ENCODE results near the gene TNPO3. TPM values are rescaled to one million over a fixed set of nuclear protein-coding genes. Genes with fewer than 3 reads are reported as not detected.

The TNPO3 gene
- total and polyA plus RNA-seq, 10 of the 15 experiments (the other 5 are each of a cell fraction or from before 2014, with no cell fraction given) = 17.6 to 91.8 (median 65.9) TPM

DNA sequence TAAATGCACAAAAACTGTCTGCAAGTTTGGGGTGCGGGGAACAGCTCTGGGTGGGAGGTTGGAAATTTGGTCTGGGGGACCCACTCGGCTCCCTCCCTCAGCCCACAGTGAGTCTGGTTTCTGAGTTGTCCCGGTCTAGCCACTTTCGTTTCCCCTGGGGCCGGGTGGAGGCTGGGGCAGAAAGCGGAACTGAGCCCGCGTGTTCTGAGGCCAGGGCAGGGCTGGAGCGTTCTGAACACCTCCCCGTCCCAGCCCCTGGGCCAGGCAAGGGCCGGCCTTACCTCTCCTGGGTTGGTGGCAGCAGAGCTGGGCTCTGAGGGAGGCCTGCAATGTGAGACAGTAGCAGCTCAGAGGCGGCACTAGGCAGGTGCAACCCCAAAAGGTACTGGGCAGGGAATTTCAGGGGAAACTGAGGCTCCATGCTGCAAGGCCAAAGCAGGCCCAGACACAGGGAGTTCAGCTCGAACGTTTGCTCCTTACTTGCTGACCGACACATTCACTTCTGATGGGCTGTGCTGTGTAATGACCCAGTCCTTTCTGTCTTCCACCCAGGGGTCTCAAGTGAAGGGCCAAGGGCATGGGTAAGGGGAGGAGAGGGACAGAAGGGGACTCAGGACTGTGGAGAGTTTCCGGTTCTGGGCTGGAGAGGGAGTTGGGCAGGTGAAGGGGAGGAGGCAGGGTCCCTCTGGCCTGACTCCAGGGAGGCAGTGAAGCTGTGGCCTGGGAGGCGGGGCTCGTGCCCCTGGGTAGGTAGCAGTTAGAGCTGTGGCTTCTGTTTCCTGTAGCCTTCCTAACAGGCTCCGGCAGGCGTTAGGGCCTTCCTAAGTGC lies 114.2 kb downstream of the TNPO3 start:
- no peaks in the 10 kb centered on the region for H3K9me3 ChIP-seq (replicated peaks; ENCODE audit: control insufficient read depth, insufficient read depth, low read length)
- H3K4me3 ChIP-seq = peak overlapping the region; percentile 71
- no TSS peak for BruUV-seq (replicated peaks)
- in situ Hi-C loops (cut with MboI) (no loop called here), intact Hi-C loops (cut with micrococcal nuclease; ENCODE audit: unreplicated experiment) (loop anchor here (2.0 kb wide), 1 partner anchor 36 kb away; no protein-coding TSS in a partner anchor)
- H3K36me3 ChIP-seq (ENCODE audit: control insufficient read depth in 2 of 2, insufficient read depth in 2 of 2, low read length in 1 of 2) = peaks cover 6 to 14% of the 10 kb centered on the region in 2 experiments
- no peaks in the 10 kb centered on the region for H3K27me3 ChIP-seq (replicated peaks in 1 of 2; ENCODE audit: control insufficient read depth in 2 of 2, insufficient read depth in 2 of 2, low read length in 1 of 2)
- ATAC-seq (peak; percentile 72), DNase-seq (ENCODE audit: low read depth, low spot score) (peak; percentile 66), FAIRE-seq (peak; percentile 92)
- no peaks in the 10 kb centered on the region for H4K20me1 ChIP-seq (ENCODE audit: control insufficient read depth, insufficient read depth)
- H3K4me1 ChIP-seq (ENCODE audit: control insufficient read depth, insufficient read depth, low read length) = peaks cover 32% of the 10 kb centered on the region
- peak overlapping the region; percentile 96 for H3K27ac ChIP-seq (ENCODE audit: control insufficient read depth, insufficient read depth)
- peak overlapping the region; percentile 86 for H3K4me2 ChIP-seq (ENCODE audit: control insufficient read depth, insufficient read depth)
- SMC1A ChIA-PET (ENCODE audit: uncharacterized antibody, unreplicated experiment) = interaction anchor here (0.7 to 3.7 kb wide), 26 partner anchors 9 to 223 kb away, joined by 3 to 37 read pairs (median 5); partner anchors contain the start of gene TNPO3
- WGBS (ENCODE audit: insufficient coverage, insufficient replicate concordance, low lambda C conversion rate, missing lambda C conversion rate) = under 1% methylated on average over 20 of the region's 20 CpGs
- CTCF ChIA-PET = interaction anchor here (0.6 to 2.9 kb wide), 22 partner anchors 8 to 273 kb away, joined by 3 to 23 read pairs (median 4); partner anchors contain the start of gene KCP
- POLR2A ChIA-PET = interaction anchor here (0.7 to 6.7 kb wide), 20 partner anchors 9 to 182 kb away, joined by 3 to 107 read pairs (median 6); partner anchors contain the start of genes ATP6V1F, KCP and TNPO3
- H3K79me2 ChIP-seq (ENCODE audit: control insufficient read depth, insufficient read depth, low read length) = peaks cover 86% of the 10 kb centered on the region
- RAD21 ChIA-PET (ENCODE audit: unreplicated experiment) = interaction anchor here (0.5 to 5.6 kb wide), 28 partner anchors 8 to 674 kb away, joined by 3 to 40 read pairs (median 5); partner anchors contain the start of gene TNPO3
- H3K9ac ChIP-seq (ENCODE audit: control insufficient read depth, insufficient read depth, low read length) = peak overlapping the region; percentile 83
- no peak overlapping the region; the same call in 1 of the 2 replicates for H2AFZ ChIP-seq (ENCODE audit: control insufficient read depth, low read depth, low read length)
- TF ChIP-seq SREBF2 (IDR thresholded peaks at IDR 0.05; ENCODE audit: low read length) (no peak), SMARCA5 (IDR thresholded peaks at IDR 0.05) (peak; percentile 42; the same call in 1 of the 2 replicates), POLR2A (IDR thresholded peaks at IDR 0.05; ENCODE audit: low read depth, low read length) (peak; percentile 81), CBX5 (IDR thresholded peaks at IDR 0.05; ENCODE audit: low read depth) (no peak), SPI1 (IDR thresholded peaks at IDR 0.05; ENCODE audit: borderline replicate concordance, insufficient read depth, low read depth, low read length) (peak; percentile 99), GATAD2B (conservative IDR thresholded peaks at IDR 0.05; ENCODE audit: low read depth) (peak; percentile 80), NFIC (IDR thresholded peaks at IDR 0.05; ENCODE audit: low read depth, low read length) (no peak), HDGF (IDR thresholded peaks at IDR 0.05) (peak; percentile 95), DPF2 (IDR thresholded peaks at IDR 0.05) (peak; percentile 96)
- TF ChIP-seq, protein P1, sequence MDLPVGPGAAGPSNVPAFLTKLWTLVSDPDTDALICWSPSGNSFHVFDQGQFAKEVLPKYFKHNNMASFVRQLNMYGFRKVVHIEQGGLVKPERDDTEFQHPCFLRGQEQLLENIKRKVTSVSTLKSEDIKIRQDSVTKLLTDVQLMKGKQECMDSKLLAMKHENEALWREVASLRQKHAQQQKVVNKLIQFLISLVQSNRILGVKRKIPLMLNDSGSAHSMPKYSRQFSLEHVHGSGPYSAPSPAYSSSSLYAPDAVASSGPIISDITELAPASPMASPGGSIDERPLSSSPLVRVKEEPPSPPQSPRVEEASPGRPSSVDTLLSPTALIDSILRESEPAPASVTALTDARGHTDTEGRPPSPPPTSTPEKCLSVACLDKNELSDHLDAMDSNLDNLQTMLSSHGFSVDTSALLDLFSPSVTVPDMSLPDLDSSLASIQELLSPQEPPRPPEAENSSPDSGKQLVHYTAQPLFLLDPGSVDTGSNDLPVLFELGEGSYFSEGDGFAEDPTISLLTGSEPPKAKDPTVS (IDR thresholded peaks at IDR 0.05; ENCODE audit: low read depth, low read length) = no peak
- TF ChIP-seq, protein P2, sequence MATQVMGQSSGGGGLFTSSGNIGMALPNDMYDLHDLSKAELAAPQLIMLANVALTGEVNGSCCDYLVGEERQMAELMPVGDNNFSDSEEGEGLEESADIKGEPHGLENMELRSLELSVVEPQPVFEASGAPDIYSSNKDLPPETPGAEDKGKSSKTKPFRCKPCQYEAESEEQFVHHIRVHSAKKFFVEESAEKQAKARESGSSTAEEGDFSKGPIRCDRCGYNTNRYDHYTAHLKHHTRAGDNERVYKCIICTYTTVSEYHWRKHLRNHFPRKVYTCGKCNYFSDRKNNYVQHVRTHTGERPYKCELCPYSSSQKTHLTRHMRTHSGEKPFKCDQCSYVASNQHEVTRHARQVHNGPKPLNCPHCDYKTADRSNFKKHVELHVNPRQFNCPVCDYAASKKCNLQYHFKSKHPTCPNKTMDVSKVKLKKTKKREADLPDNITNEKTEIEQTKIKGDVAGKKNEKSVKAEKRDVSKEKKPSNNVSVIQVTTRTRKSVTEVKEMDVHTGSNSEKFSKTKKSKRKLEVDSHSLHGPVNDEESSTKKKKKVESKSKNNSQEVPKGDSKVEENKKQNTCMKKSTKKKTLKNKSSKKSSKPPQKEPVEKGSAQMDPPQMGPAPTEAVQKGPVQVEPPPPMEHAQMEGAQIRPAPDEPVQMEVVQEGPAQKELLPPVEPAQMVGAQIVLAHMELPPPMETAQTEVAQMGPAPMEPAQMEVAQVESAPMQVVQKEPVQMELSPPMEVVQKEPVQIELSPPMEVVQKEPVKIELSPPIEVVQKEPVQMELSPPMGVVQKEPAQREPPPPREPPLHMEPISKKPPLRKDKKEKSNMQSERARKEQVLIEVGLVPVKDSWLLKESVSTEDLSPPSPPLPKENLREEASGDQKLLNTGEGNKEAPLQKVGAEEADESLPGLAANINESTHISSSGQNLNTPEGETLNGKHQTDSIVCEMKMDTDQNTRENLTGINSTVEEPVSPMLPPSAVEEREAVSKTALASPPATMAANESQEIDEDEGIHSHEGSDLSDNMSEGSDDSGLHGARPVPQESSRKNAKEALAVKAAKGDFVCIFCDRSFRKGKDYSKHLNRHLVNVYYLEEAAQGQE (IDR thresholded peaks at IDR 0.05; ENCODE audit: low read depth, low read length) = no peak
- TF ChIP-seq, protein P3, sequence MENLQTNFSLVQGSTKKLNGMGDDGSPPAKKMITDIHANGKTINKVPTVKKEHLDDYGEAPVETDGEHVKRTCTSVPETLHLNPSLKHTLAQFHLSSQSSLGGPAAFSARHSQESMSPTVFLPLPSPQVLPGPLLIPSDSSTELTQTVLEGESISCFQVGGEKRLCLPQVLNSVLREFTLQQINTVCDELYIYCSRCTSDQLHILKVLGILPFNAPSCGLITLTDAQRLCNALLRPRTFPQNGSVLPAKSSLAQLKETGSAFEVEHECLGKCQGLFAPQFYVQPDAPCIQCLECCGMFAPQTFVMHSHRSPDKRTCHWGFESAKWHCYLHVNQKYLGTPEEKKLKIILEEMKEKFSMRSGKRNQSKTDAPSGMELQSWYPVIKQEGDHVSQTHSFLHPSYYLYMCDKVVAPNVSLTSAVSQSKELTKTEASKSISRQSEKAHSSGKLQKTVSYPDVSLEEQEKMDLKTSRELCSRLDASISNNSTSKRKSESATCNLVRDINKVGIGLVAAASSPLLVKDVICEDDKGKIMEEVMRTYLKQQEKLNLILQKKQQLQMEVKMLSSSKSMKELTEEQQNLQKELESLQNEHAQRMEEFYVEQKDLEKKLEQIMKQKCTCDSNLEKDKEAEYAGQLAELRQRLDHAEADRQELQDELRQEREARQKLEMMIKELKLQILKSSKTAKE (IDR thresholded peaks at IDR 0.05; ENCODE audit: low read depth, poor library complexity, severe bottlenecking) = peak; percentile 52
